ENCODE data around the gene ZNF841.
"Not testable (repeated sequence)": the region's sequence is repeated elsewhere in the genome, so short reads cannot be mapped to it uniquely, and the experiment has no call there.

ZNF841 gene

DNA sequence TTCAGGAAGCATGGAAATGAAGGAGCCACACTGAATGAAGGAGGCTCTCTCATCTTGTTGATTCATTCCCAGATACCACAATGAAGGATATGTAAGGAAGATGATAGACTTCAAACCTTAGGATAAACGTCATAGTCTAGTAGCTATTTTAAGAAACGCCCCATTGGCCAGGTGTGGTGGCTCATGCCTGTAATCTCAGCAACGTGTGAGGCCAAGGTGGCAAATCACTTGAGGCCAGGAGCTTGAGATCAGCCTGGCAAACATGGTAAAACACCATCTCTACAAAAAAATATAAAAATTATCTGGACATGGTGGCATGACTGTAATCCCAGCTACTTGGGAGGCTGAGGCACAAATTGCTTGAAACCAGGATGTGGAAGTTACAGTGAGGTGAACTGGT lies 17.1 kb upstream of the ZNF841 start:
- no peak overlapping the region for H3K4me3 ChIP-seq (ENCODE audit: low read length)
- H3K4me1 ChIP-seq (ENCODE audit: insufficient read depth, low read length): no peaks in the 10 kb centered on the region
- no peaks in the 10 kb centered on the region for H3K27me3 ChIP-seq (ENCODE audit: insufficient read depth, low read length)
- peaks cover 98% of the 10 kb centered on the region for H3K9me3 ChIP-seq (ENCODE audit: insufficient read depth, low read depth, low read length)
- WGBS: 94% methylated on average over 3 of the region's 3 CpGs
- H3K36me3 ChIP-seq (ENCODE audit: insufficient read depth, low read length): peaks cover 45% of the 10 kb centered on the region
- H3K27ac ChIP-seq (ENCODE audit: low read depth, low read length): no peak overlapping the region
- H3K9ac ChIP-seq (ENCODE audit: low read depth, low read length): no peak overlapping the region

DNA sequence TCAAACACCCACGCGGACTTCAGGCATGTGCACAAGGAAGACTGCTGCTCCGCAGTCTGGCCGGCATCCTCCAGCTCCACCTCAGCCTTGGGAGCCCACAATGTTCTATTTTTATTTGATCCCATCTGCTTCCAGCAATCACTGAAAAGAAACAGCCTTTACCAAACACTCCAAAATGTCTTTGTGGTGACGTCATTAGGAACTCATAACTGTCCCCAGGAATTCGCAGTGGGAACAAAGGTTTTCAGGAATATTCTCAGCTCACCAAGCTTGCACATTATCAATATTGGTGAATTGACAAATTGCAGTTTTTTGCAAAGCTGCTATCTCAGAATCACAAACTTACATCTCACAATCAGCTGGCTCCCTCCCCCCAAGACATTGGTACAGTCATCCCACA lies 15.2 kb upstream of the ZNF841 start:
- no peak overlapping the region for H3K4me3 ChIP-seq (ENCODE audit: low read length)
- no peak overlapping the region for H3K27ac ChIP-seq (ENCODE audit: low read depth, low read length)
- peaks cover 94% of the 10 kb centered on the region for H3K9me3 ChIP-seq (ENCODE audit: insufficient read depth, low read depth, low read length)
- peaks cover 27% of the 10 kb centered on the region for H3K36me3 ChIP-seq (ENCODE audit: insufficient read depth, low read length)
- 92% methylated on average over 6 of the region's 6 CpGs for WGBS
- H3K27me3 ChIP-seq (ENCODE audit: insufficient read depth, low read length): no peaks in the 10 kb centered on the region
- no peak overlapping the region for H3K9ac ChIP-seq (ENCODE audit: low read depth, low read length)
- no peaks in the 10 kb centered on the region for H3K4me1 ChIP-seq (ENCODE audit: insufficient read depth, low read length)

DNA sequence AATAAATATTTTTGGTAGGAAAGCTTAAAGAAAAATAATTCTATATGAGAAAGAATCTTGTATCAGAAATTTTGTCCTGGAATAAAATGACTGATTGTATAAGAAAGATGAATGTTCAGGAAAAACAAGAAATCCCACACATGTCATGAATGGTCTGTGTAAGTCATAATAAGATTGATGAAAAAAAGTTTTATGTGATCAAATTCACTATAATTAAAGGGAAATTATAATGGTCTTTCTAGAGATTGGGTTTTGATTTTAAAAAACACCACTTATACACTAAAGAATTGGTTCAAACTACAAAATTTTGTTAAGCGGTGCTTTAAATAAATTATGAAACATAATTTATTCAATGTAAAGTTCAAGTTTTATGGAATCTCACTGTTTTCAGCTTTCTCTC lies 7.2 kb upstream of the ZNF841 start:
- no CpG with 5 or more reads among the region's 1 CpG for WGBS
- Histone ChIP-seq H3K27ac (ENCODE audit: low read depth, low read length) (no peak overlapping the region), H3K4me1 (ENCODE audit: insufficient read depth, low read length) (no peaks in the 10 kb centered on the region), H3K9ac (ENCODE audit: low read depth, low read length) (no peak overlapping the region), H3K27me3 (ENCODE audit: insufficient read depth, low read length) (no peaks in the 10 kb centered on the region), H3K4me3 (ENCODE audit: low read length) (no peak overlapping the region), H3K9me3 (ENCODE audit: insufficient read depth, low read depth, low read length) (peaks cover 87% of the 10 kb centered on the region), H3K36me3 (ENCODE audit: insufficient read depth, low read length) (no peaks in the 10 kb centered on the region)

DNA sequence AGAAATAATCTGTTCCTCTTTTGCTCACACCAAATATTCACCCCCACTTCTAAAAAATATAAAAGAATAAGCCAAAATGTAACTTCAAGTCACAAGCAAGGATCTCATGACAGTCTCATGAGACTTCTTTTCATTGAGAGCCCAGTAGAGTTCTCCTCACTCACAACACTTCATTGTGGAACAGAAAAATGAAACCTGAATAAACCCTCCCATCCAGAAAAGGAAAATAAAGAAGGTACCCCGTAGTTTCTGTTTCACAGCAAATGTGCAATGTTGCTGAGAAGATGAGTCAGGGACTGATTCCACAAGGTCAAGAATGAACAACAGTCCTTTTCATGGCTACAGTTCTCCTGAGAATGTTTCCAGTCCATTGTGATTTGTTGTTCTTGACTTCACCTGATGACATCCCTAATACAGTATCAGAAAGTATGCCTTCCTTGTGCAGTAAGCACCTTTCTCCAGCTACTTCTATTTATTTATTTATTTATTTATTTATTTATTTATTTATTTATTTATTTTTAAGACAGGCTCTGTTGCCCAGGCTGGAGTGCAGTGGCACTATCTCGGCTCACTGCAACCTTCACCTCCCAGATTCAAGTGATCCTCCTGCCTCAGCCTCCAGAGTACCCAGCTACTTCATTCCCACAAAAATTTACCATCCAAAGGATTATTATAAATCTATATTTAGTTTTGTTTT lies 6.4 kb upstream of the ZNF841 start:
- Histone ChIP-seq H3K27ac (ENCODE audit: low read depth, low read length) (no peak overlapping the region), H3K4me1 (ENCODE audit: insufficient read depth, low read length) (no peaks in the 10 kb centered on the region), H3K9ac (ENCODE audit: low read depth, low read length) (no peak overlapping the region), H3K36me3 (ENCODE audit: insufficient read depth, low read length) (no peaks in the 10 kb centered on the region), H3K27me3 (ENCODE audit: insufficient read depth, low read length) (no peaks in the 10 kb centered on the region), H3K4me3 (ENCODE audit: low read length) (no peak overlapping the region), H3K9me3 (ENCODE audit: insufficient read depth, low read depth, low read length) (peaks cover 87% of the 10 kb centered on the region)
- WGBS: 71% methylated on average over 2 of the region's 2 CpGs

DNA sequence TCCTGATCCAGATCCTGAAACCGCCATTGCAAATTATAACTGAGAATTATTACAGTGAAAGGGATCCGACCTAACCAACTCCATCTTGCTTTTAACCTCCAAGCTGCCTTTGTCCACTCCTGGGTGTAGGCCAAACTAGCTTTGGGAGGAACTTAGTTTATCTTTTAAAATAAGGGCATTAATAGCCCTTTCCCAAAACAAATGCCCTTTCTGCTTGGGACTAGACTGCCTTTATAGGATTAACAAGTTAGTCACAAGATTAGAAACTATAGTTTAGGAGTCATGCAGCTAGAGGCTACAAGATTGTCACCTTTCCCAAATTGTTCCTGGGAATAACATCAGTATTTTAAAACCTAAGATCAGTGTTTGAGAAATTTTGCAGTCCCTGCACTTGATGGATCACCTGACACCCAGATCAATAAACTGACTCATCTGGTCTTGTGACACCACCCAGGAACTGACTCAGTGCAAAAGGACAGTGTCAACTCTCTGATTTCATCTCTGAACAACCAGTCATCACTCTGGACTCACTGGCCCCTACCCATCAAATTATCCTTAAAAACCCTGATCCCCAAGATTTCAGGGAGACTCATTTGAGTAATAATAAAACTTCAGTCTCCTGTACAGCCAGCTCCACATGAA lies 4.1 kb upstream of the ZNF841 start:
- no peaks in the 10 kb centered on the region for H3K36me3 ChIP-seq (ENCODE audit: insufficient read depth, low read length)
- 69% methylated on average over 2 of the region's 2 CpGs for WGBS
- no peaks in the 10 kb centered on the region for H3K4me1 ChIP-seq (ENCODE audit: insufficient read depth, low read length)
- no peak overlapping the region for H3K27ac ChIP-seq (ENCODE audit: low read depth, low read length)
- no peak overlapping the region for H3K4me3 ChIP-seq (ENCODE audit: low read length)
- H3K27me3 ChIP-seq (ENCODE audit: insufficient read depth, low read length): no peaks in the 10 kb centered on the region
- H3K9ac ChIP-seq (ENCODE audit: low read depth, low read length): no peak overlapping the region
- H3K9me3 ChIP-seq (ENCODE audit: insufficient read depth, low read depth, low read length): peaks cover 79% of the 10 kb centered on the region

DNA sequence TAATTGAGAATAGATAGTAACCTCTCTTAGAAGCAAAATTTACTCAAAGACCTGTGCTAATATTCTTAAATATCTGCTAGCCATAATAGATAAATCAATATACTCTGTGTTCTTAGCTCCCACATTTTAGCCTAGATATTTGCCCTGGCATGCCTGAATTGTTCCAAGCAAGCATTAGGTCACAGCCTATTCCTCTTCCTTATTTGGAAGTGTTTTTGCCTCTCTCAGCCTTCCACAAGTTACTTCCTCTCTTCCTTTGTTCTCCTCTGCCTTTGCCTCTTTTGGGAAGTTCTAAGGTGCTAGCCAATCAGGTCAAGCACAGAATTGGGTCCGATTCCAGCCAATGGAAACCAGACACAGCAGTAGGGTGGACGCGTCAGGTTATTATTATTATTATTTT lies 851 bp upstream of the ZNF841 start:
- peaks cover 14% of the 10 kb centered on the region for H3K36me3 ChIP-seq (ENCODE audit: insufficient read depth, low read length)
- H3K4me3 ChIP-seq (ENCODE audit: low read length): peak overlapping the region; percentile 100; the same call in 1 of the 2 replicates
- H3K27me3 ChIP-seq (ENCODE audit: insufficient read depth, low read length); H3K9ac ChIP-seq (ENCODE audit: low read depth, low read length); H3K27ac ChIP-seq (ENCODE audit: low read depth, low read length); H3K4me1 ChIP-seq (ENCODE audit: insufficient read depth, low read length): not testable (repeated sequence)
- peaks cover 48% of the 10 kb centered on the region for H3K9me3 ChIP-seq (ENCODE audit: insufficient read depth, low read depth, low read length)
- 100% methylated on average over 3 of the region's 3 CpGs for WGBS

DNA sequence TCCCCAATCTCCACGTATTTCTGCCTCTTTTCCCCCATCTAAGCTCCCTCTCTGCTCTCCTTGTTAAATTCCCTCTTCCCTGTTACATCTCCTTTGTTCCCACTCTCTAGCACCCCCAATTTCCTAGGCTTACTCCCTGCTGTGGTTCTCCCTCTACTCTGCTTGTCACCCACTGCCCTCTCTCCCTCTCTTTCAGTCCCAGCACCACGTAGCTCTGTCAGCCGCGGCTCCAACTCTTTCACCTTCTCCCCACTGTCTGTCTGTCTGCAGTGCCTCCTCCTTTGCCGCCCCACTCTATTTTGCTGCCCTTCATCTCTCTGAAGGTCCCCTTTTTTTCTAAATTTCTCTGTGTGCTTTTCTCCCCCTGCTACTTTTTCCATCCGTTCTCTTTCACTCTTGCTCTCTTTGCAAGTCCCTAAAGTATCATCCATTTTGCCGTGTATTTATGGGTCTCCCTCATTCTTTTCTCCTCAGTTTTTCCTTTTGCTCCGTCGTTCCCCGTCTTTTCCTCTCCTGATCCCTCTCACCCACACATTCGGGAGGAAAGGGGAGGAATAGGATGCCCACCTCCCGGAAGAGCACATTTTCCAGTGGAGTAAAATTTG lies 937 bp downstream of the ZNF841 start:
- H3K4me3 ChIP-seq (ENCODE audit: low read length): peak overlapping the region; percentile 100
- H3K9me3 ChIP-seq (ENCODE audit: insufficient read depth, low read depth, low read length): peaks cover 38% of the 10 kb centered on the region
- no peak overlapping the region for H3K27ac ChIP-seq (ENCODE audit: low read depth, low read length)
- peaks cover 7% of the 10 kb centered on the region; the same call in 1 of the 2 replicates for H3K4me1 ChIP-seq (ENCODE audit: insufficient read depth, low read length)
- H3K36me3 ChIP-seq (ENCODE audit: insufficient read depth, low read length): peaks cover 27% of the 10 kb centered on the region
- H3K27me3 ChIP-seq (ENCODE audit: insufficient read depth, low read length): 0 out of 2 replicates have a peak, but pooled peaks cover 3% of the 10 kb centered on the region
- 9% methylated on average over 12 of the region's 12 CpGs for WGBS
- H3K9ac ChIP-seq (ENCODE audit: low read depth, low read length): peak overlapping the region; percentile 95

DNA sequence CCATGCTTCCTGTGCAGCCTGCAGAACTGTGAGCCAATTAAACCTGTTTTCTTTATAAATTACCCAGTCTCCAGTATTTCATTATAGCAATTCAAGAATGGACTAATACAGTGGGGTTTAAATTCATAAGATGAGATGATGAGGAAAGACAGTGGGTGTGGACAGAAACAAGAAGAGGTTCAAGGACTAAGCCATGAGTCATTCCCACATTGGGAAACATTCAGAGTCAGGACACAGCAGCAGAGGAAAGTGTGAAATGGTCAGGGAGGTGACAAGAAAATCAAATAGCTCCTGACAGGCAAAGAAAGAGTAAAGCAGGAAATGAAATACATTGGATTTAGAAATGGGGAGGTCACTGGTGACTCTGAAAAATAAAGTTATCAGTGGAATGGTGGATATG lies 9.1 kb downstream of the ZNF841 start:
- Histone ChIP-seq H3K4me3 (ENCODE audit: low read length) (no peak overlapping the region), H3K36me3 (ENCODE audit: insufficient read depth, low read length) (peaks cover 85% of the 10 kb centered on the region), H3K27ac (ENCODE audit: low read depth, low read length) (no peak overlapping the region), H3K9ac (ENCODE audit: low read depth, low read length) (no peak overlapping the region), H3K9me3 (ENCODE audit: insufficient read depth, low read depth, low read length) (peaks cover 25% of the 10 kb centered on the region), H3K4me1 (ENCODE audit: insufficient read depth, low read length) (no peaks in the 10 kb centered on the region), H3K27me3 (ENCODE audit: insufficient read depth, low read length) (no peaks in the 10 kb centered on the region)

DNA sequence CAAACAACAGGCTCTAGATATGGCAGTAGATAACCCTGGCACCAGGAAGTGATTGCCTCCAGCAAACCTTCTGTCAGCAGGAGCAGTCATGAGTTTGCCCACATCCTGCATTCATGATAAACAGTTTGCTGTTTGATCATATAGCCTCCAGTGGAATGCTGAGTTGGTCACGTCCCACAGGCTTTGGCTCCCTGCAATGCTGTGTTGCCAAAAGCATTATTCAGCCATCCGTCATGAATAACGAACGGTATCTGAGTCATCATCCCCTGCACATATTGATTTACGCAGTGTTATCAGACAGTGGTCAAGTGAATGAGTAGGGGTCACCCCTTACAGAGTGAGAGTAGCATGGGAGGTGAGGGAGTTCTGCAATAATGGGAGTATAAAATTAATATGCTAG lies 25.1 kb downstream of the ZNF841 start:
- 96% methylated on average over 5 of the region's 5 CpGs for WGBS

DNA sequence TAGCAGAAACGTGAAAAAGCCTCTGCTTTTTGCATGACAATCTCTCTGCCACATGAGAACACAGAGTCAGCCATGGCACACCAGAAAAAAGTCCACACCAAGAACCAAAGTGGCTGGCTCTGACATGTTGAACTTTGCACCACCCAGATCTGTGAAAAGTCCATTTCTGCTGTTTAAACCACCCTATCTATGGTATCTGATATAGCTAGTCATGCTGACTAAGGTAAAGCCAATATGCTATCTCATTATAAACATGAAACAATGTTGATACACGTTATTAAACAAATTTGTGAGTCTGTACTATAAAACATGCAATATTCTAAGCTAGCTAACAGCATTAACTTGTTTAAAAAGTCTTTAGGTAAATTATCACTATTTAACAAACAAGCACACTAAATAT lies 25.9 kb downstream of the ZNF841 start:
- peaks cover 94% of the 10 kb centered on the region for H3K36me3 ChIP-seq (ENCODE audit: insufficient read depth, low read length)

More for the DNA sequence above, 25.1 kb downstream of the ZNF841 start:
- Histone ChIP-seq H3K27me3 (ENCODE audit: insufficient read depth, low read length) (no peaks in the 10 kb centered on the region), H3K4me3 (ENCODE audit: low read length) (no peak overlapping the region), H3K9me3 (ENCODE audit: insufficient read depth, low read depth, low read length) (peaks cover 72% of the 10 kb centered on the region), H3K9ac (ENCODE audit: low read depth, low read length) (no peak overlapping the region), H3K27ac (ENCODE audit: low read depth, low read length) (no peak overlapping the region), H3K36me3 (ENCODE audit: insufficient read depth, low read length) (peaks cover 92% of the 10 kb centered on the region), H3K4me1 (ENCODE audit: insufficient read depth, low read length) (no peaks in the 10 kb centered on the region)

DNA sequence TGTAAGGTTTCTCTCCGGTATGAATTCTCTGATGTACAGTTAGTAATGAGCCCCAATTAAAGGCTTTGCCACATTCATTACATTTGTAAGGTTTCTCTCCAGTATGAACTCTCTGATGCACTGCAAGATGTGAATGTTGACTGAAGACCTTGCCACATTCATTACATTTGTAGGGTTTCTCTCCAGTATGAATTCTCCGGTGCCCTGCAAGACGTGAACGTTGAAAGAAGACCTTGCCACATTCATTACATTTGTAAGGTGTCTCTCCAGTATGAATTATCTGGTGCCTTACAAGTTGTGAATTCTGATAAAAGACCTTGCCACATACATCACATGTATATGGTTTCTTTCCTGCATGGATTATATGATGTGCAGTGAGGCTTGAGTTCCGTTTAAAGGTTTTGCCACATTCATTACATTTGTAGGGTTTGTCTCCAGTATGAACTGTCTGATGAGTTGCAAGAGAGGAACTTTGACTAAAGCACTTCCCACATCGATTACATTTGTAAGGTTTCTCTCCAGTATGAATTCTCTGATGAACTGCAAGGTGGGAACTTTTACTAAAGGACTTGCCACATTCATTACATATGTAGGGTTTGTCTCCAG lies 29.2 kb downstream of the ZNF841 start:
- Histone ChIP-seq H3K9ac (ENCODE audit: low read depth, low read length) (no peak overlapping the region), H3K9me3 (ENCODE audit: insufficient read depth, low read depth, low read length) (peaks cover 91% of the 10 kb centered on the region), H3K27me3 (ENCODE audit: insufficient read depth, low read length) (no peaks in the 10 kb centered on the region), H3K27ac (ENCODE audit: low read depth, low read length) (no peak overlapping the region), H3K4me3 (ENCODE audit: low read length) (no peak overlapping the region; the same call in 1 of the 2 replicates), H3K36me3 (ENCODE audit: insufficient read depth, low read length) (peaks cover 79% of the 10 kb centered on the region), H3K4me1 (ENCODE audit: insufficient read depth, low read length) (no peaks in the 10 kb centered on the region)
- 97% methylated on average over 6 of the region's 6 CpGs for WGBS

More for the DNA sequence above, 25.9 kb downstream of the ZNF841 start:
- WGBS: 98% methylated on average over 2 of the region's 2 CpGs
- Histone ChIP-seq H3K4me1 (ENCODE audit: insufficient read depth, low read length) (no peaks in the 10 kb centered on the region), H3K9me3 (ENCODE audit: insufficient read depth, low read depth, low read length) (peaks cover 80% of the 10 kb centered on the region), H3K27me3 (ENCODE audit: insufficient read depth, low read length) (no peaks in the 10 kb centered on the region), H3K27ac (ENCODE audit: low read depth, low read length) (no peak overlapping the region), H3K4me3 (ENCODE audit: low read length) (no peak overlapping the region), H3K9ac (ENCODE audit: low read depth, low read length) (no peak overlapping the region)

Measured in HUES64 (cell line).